Fibroblast of the aortic adventitia (primary cell): ENCODE measurements around the gene CFAP54. TPM values are rescaled to one million over a fixed set of nuclear protein-coding genes. Genes with fewer than 3 reads are reported as not detected.

Source experiments
- DNase-seq: peaks from one replicate; pipeline ENCODE4 v3.0.0-alpha.2; 2010; ENCODE audit warnings: low read depth
- H3K4me3 ChIP-seq: 2 replicates; pipeline ENCODE4 v1.5.1; 2011; ENCODE audit warnings: low read depth, mild to moderate bottlenecking, control low read depth, low read length, moderate library complexity
- CTCF ChIP-seq: IDR thresholded peaks from 2 replicates; pipeline ENCODE4 v1.5.1; 2011; ENCODE audit warnings: mild to moderate bottlenecking, low read length, control low read depth, inconsistent platforms; ENCODE audit not compliant: insufficient read depth
- total RNA-seq: library from RNA; depleted of rRNA; stranded (reverse); fragments of >200 nt; gene quantifications from 2 replicates; pipeline ENCODE4 v1.2.3, GENCODE V29; 2012; ENCODE audit warnings: low replicate concordance

The CFAP54 gene
- total RNA-seq, 1 donor: 3.0 TPM

DNA sequence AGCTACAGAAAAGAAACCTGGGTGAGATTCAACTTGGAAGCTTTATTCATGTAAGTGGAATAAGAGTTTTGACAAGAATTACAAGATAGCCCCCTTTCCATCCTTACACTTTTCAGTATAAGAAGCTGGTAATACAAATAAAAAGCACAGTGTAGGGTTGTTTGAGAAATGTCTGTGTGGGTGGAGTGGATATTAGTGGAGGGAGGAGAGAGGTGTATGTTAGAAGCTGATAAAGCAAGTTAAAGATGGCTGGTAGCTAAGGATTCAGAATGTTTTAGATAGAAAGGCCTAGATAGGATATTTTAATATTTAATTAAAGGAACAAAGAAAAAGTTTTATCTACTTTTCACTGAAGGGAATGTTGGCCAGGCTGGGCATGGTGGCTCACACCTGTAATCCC is 12.5 kb downstream of the CFAP54 start:
- no peak for DNase-seq
- TF ChIP-seq CTCF: no peak
- H3K4me3 ChIP-seq: no peak overlapping the region

DNA sequence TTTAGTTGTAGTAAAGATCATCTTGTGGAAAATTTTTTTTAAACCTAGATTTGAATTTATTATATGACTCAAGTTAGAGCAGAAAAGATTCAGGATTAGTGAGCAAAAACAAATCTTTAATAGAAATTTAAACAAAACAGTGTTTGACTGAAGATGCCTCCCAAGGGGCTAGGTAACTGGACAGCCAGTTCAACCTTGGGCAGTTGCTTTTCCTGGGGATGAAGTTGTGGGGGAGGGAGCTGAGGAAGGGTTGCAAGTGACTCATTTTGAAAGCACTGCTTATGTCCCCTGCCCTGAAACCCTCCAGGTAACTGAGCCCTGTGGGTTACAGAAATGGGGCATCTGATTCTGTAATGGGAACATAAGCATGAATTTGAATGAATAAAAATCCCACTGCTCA is 13.1 kb downstream of the CFAP54 start:
- DNase-seq: no peak
- TF ChIP-seq CTCF: no peak
- no peak overlapping the region for H3K4me3 ChIP-seq

- no peak overlapping the region for H3K4me3 ChIP-seq
- no peak for TF ChIP-seq CTCF
- no peak for DNase-seq
Observed at GRCh38 chr12:96502949-96503532, 13.7 kb downstream of the CFAP54 start.

DNA sequence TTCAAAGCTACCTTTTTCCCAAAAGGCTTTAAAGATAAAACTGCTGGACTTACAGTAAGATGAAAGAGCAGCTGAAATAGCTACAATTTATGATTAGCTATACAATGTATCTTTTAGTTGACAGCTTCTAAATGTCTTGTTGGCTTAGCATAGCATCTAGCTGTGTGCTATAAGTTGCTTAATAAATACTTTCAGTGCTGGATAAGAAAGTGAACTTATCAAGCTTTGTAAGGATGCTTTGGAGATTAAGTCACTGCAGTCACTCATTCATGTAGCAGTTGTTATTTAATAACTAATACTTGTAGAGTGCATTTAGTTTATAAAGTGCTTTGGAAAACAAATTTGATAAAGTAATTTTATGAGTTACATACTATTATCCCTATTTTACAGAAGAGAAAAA is 14.6 kb downstream of the CFAP54 start:
- DNase-seq: peak; percentile 50

GRCh38 chr12:96506776-96507175 is 17.4 kb downstream of the CFAP54 start:
- H3K4me3 ChIP-seq: no peak overlapping the region
- DNase-seq: no peak
- no peak for TF ChIP-seq CTCF

More for the DNA sequence above, 14.6 kb downstream of the CFAP54 start:
- no peak for TF ChIP-seq CTCF
- no peak overlapping the region for H3K4me3 ChIP-seq

- no peak for TF ChIP-seq CTCF
- DNase-seq: peak; percentile 72
- no peak overlapping the region for H3K4me3 ChIP-seq
Observed at GRCh38 chr12:96510306-96510764, 21.0 kb downstream of the CFAP54 start.

DNA sequence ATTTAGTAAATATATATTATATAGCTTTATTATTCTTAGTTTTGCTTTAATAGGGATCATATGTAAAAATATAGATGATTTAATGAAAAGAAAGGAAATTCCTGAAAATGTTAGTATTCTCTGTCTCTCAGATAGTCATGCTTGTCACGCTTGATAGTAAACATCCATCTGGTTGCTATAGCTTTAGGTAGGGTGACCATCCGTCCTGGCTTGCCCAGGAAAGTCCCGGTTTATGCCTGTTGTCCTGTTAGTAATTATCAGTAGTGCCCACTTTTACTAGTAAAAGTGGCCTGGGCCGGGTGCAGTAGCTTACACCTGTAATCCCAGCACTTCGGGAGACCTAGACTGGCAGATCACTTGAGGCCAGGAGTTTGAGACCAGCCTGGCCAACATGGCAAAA is 23.8 kb downstream of the CFAP54 start:
- DNase-seq: no peak
- H3K4me3 ChIP-seq: no peak overlapping the region
- no peak for TF ChIP-seq CTCF
